GM18511 (cell line): ENCODE data around the gene TANGO2.

Experiments used
- ATAC-seq: cut with Tn5 transposase; IDR thresholded peaks from one replicate; pipeline ENCODE4 v1.9.1; 2021; ENCODE audit warnings: mild to moderate bottlenecking, moderate library complexity; ENCODE audit not compliant: unreplicated experiment

The TANGO2 gene

DNA sequence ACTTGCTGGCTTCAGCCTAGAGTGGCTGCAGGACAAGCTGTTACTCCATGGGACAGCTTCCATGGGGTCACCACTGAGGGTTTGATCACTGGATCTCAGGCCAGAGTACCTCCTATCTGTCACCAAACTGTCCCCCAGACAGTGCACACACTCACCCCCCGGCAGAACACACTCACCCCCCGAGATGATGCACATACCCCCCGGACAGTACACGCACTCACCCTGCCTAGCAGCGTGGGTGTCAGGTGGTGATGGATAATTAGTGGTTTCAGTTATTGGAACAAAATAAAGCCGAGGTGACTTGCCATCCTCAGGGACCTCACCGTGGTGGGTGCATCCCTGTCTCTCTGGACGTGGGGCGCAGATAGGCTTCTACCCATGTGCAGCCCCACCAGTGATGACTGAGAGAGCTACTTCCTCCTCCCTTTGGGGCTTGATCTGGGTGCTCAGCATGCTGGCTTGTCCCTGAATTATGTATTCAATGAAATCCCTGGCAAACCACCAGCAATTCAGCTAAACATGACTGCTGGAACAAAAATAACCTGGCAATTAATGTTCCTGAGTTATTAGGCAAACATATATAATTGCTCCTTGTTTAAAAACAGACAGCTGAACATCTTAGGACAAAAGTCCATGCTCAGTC lies 18.9 kb downstream of the TANGO2 start:
- ATAC-seq, result no peak

DNA sequence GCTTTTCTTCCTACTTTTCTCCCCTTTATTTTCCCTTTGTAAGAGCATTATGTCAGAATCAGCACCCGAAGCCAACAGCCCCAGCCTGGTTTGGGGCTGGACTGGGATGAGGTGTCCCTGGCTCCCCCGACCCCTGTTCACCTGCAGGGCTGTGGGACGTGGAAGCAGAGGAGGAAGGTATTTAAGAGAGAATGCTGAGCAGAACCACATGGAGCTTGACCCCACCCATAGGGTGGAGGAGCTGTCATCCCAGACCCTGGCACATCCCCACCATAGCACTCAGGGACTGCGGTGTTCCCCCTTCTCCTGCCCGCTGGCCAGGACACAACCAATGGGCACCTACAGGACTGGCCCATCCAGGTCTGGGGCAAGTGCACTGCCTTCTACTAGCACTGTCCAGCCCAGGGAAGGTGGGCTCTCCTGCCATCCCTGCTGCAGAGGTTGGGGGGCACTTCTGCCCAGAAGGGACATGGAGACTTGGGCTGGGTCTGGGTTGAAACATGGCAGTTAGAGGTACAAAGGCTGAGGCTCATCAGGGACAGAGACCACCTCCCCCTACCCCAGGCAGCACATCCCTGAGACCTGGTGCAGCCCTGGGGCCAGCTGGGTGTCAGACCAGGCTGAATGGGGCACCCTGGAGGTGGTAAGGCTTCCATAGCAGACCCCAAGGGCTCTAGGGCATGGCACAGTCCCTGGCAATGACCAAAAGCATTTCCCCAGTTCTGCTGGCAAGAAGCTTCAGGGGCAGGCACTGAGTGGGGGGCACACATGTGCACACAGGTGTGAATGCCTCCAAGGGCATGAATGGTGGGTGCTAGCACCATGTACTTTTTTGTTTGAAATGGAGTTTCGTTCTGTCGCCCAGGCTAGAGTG lies 19.7 kb downstream of the TANGO2 start:
- no peak for ATAC-seq

DNA sequence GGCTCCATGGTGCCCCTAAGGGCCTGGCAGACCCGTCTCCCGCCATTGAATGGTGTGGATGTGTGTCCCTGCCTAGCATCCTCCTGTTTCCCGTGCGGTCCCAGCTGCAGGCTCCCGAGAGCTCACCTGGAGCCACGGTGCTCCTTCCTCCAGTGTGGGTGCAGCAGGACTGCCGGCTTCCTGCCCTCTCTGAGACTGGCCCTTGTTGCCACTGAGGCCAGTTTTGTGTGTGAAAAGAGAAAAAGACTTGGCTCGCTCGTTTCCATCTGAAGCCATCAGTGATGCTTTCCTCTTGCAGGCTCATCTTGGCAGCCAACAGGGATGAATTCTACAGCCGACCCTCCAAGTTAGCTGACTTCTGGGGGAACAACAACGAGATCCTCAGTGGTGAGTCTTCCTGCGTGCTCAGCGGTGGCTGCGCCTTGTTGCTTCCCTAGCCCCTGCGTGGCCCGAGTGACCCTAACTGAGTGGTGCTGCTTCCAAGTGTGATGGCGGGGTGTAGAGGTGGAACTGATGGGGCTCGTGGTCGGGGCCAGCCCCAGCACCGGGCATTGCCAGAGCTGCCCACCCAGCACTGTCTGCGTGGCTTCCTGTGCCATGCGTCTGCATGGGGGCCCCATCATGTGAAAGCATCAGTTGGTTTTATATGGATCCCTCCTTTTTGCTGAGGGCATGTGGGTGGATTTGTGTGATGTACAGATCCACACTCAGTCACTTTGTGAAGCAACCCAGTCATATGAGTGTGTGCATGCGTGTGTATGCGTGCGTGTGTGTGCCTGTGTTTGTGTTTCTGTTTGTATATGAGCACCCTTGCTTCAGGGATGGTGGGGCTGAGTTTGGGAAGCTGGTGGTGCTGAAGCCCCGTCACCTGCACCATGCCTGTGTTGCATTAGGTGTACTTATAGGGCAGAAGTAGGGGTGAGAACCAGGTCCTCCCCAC lies 22.4 kb downstream of the TANGO2 start:
- no peak for ATAC-seq

DNA sequence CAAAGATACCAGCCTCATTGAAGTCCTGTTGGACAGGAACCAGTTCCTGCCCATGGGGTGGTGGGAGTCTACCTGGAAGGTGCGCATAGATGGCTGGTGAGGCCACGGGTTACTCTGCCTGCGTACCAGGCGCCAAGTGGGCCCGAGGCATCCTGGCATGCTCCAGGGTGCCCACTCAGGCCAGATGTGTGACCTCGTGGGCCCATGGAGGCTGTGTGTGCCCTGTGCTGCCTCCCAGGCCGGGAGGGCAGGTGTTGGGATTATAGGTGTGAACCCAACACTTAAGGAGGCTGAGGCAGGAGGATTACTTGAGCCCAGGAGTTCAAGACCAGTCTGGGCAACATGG lies 23.1 kb downstream of the TANGO2 start:
- no peak for ATAC-seq

DNA sequence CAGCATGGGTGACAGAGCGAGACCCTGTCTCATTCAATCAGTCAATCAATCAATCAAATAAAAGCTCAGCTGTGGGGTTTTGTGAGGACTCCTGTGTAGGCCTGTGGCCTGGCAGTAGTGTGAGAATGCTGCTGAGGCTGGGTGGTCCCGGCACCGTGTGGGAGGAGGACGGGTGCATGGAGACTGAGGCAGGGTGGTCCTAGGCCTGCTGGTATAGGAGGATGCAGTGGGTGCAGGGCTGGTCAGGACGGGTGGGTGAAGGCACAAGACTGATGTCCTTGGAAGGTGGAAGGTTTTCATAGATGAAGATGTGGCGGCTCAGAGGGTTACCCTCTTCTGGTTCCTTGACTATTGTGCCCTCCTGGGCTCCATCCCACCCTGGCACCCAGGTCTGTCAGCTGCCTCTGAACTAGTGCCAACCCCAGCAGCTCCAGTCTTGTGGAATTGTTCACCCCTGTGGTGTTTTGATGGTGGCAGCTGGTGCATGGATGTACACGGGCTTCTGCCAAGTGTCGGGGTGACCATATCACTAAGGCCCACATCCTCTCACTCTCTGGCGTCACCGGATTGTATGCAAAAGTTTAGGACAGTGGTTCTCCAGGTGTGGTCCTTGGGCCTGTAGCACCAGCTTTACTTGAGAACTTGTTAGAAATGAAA lies 23.7 kb downstream of the TANGO2 start:
- ATAC-seq, result no peak

DNA sequence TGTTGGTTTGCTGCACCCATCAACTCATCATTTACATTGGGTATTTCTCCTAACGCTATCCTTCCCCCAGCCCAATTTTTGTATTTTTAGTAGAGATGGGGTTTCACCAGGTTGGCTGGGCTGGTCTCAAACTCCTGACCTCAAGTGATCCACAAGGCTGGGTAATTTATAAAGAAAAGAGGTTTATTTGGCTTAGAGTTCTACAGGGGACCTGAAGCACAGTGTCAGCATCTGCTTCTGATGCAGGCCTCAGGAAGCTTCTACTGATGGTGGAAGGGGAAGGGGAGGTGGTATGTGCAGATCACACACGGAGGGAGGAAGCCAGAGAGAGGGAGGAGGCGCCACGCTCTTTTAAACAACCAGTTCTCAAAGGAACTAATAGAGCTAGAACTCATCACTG lies 25.8 kb downstream of the TANGO2 start:
- ATAC-seq, result no peak

DNA sequence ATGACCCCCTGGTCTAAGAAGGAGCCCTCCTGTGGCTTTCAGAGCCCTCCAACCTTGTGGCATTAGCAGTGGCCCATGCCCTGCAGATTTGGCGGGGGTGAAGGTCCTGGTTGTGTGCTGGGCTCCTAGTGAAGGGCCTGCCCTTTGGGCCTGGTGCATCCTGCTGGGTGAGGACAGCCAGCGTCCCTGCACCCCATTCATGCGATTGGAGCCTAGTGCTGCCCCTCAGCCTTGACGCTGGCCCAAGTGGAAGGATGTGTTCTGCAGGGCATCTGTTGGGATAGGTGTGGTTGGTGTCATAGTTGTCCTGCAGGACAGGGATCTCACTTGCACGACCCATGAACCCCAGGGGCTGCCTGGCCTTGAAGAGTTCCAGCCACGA lies 31.0 kb downstream of the TANGO2 start:
- no peak for ATAC-seq

DNA sequence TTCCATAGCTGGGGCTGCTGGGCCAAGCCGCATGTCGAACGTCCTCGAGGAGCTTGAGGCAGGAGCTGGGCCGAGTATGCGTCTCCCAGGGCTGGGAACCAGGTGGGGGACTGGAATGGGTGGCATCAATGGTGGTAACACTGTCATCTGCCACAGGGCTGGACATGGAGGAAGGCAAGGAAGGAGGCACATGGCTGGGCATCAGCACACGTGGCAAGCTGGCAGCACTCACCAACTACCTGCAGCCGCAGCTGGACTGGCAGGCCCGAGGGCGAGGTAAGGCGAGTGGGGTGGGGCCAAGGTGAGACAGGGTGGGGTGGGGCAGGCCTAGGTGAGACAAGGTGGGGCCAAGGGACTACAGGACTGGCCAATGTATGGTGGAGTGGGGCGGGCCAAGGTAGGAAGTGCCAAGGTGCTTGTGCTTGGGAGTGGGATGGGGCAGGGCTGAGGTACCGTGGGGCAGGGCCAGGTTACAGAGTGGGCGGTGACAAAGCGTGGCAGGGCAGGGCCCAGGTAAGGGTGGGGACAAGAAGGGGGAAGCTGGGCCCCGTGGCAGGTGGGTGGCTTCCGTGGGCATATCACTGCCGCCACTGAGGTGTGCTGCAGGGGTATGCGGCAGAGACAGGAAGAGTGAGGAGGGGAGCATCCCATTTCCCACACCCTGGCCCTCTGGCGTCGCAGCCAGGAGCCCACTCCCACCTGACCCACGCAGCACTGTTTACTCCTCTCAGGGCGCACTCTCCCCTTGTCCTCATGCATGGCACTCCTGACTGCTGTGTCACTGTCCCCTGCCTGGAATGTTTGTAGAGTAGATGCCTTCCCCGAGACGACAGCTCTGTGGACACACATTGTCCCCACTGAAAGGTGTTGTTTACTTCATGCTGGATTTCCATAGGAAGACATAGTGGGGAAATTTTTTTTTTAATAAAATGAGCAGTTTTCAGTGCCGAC lies 31.7 kb downstream of the TANGO2 start:
- ATAC-seq, result no peak

DNA sequence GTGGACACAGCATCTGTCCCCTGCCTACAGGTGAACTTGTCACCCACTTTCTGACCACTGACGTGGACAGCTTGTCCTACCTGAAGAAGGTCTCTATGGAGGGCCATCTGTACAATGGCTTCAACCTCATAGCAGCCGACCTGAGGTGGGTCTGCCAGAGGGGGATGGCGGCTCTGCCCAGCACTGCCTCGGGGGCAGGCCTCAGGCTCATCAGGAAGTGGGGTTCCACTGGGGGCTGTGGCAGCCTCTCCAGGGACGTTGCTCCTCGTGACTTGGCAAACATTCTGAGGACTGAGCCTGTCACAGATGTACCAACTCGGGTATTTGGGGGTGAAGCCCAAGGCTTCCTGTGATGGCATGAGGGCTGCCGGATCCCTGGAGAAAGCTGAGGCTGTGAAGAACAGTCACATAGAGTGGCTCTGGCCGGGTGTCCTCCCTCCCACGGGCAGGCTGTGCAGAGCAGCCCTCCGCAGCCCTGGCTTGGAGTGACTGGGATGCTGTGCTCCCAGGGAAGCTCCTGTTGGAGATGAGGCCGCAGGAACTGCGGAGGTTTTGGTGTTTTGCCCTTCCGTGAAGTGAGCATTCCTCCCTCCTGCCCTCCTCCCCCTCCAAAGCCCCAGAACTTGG lies 32.6 kb downstream of the TANGO2 start:
- no peak for ATAC-seq

DNA sequence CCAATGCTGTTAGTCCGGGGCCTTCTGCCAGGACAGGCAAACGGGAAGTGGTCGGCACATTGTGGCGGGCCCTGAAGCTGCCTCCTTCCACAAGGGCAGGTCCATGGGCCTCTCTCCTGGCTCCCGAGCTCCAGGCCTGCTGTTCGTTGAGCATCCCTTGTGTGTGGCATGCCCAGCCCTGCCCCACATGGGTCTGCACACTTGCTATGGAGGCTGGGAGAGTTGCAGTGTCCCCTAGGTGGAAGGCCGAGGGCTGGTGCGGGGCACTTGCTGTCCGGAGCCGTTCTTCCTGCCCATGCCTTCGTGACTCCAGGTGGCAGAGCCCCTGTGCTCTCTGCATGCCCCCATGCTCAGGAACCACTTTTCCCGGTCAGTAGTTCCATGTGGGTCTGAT lies 33.1 kb downstream of the TANGO2 start:
- ATAC-seq, result no peak

DNA sequence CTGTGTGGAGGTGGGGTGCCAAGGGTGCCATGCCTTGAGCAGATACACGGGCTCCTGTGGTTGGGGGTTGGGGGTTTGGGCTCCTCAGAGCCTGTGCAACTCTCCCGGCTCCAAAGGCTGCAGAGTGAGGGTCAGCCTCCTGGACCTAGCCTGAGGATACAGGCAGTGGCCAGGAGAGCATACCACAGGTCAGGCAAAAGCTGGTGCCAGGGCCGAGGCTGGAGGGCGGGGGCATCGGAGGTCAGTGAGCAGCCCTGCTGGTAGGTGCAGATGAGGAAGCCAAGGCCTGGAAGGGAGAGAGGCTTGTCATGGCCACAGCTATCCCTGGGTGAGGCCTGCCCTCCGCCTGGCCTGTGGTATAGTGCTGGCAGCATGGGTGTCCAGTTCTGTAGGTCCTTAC lies 33.6 kb downstream of the TANGO2 start:
- no peak for ATAC-seq

DNA sequence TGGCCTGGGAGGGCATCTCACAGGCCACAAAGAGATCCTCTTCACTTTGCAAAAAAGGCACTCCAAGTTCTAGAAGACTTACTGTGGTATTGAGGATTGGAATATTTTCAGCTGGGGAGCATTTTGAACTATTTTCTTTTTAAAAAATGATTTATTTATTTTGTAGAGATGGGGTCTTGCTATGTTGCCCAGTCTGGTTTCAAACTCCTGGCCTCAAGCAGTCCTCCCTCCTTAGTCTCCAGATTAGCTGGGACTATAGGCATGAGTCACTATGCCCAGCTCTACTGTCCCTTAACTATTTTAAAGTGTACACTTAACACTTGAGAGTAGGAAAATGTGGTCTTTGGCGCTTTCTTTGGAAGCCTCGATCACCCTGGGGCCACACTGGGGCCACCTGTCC lies 34.2 kb downstream of the TANGO2 start:
- no peak for ATAC-seq

DNA sequence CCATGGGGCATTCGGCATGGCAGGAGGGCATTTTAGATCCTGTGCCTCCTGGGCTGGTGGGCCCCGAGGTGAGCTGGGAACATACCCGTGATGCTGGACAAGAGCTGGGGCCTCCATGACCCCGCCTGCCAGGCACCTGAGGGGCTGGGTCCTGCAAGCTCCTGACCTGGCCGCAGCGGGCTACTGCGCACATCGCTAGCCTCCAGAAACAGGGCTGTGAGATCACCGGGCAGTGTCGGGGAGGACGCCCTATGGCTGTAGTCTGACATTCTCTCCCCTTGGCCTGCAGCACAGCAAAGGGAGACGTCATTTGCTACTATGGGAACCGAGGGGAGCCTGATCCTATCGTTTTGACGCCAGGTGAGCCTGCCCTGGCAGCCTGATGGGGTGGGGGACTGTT lies 34.7 kb downstream of the TANGO2 start:
- no peak for ATAC-seq

DNA sequence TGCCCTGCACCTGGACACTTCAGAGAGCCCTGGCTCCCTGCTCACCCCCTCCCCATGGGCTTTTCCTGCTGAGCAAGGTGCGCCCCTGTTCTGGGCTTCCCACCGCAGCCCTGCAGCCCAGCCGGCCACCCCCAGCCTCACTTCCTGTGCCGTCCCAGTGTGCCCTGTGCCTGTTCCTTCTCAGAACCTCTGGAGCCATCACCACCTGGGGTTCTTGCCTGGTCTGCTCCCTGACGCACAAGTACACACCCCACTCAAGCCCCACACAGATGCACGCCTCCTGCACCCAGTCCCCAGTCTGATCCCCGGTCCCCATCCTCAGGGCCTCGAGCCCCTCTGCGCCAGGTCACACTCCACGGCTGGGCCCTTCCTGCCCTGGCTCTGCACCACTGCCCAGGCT lies 35.3 kb downstream of the TANGO2 start:
- no peak for ATAC-seq

DNA sequence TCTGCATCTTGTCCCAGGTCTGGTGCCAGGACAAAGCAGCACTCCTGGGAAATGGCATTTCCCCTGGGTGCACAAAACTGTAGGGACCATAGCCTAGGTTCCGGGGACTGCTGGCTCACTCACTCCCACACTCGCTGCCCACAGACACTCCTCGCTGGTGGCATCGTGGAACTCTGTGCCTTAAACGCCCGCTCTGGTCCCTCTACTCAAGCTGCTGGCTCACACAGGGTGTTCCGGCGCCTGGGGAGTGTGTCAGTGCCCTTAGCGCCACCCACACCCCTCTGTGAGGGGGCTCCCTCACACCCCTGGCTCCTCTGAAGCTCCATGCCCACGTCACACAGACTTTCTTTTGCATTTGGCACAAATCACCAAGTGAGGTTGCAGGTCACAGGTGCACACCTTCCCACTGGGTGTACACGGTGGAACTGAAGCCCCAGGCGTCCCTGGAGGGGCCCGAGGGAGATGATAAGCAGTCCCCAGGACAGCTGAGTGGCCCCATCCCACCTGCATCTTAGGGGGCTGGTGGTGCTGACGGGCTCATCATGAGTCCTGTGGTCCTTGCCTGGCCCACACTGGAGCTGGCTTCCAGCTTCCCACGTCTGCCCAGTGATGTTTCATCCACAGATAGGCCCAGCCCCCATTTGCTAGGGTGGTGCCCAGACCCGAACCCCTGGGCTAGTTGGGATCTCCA lies 35.9 kb downstream of the TANGO2 start:
- no peak for ATAC-seq

DNA sequence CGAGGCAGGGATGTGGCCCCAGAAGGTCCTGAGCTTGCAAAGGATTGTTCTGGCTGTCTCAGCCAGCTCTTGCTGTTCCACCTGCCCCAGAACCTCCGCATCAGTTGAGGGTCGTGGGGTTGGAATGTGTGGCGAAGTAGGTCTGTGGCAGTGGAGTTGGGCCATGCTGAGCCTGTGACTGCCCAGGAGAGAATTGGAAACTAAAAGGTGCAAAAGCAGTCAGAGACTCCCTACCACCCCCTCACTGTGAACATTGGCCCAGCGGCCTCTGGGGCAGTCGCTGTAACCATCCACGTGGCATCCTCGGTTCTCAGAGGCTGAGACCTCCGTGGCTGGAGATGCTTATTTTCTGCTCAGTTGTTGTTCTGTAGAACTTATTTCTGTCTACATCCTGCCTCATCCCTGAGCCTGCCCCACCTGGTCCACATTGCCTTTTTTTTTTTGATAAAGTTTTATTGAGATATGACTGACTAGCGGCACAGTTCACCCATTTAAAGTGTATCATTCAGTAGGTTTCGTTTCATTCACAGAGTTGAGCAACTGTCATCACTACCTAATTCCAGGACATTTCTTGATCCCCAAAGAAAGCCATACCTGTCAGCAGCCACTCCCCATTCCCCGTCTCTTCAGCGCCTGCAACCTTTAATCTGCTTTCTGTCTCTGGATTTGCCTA lies 36.8 kb downstream of the TANGO2 start:
- ATAC-seq, result no peak

DNA sequence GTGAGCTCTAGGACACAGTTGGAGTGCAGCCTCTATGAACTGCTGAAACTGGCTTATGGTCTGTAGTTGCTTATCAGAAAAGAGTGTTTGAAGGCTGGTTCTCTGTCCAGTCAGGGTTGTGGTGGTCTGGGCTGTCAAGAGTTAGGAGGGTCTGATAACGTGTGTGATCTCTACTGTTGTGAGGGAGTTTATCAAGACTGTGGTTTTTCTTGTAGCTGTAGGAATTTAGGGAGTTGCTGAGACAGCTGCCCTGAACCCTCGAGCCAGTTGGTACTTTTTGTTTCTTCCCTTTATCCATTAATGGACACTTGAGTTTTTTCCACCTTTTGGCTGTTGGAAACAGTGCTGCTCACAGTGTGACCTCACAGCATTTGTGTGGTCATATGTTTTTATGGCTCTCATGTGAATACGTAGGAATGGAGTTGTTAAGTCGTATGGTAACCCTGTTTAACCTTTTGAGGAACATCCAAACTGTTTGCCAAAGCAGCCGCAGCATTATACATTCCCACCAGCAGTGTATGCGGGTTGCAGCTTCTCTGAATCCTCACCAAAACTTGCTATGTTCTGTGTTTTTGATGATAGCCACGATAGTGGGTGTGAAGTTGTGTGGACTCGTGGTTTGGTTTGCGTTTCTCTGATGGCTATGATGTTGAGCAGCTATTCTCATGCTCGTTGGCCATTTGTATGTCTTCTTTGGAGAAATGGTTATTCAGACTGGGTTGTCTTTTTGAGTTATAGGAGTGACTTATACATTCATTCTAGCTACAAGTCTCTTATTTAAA lies 38.3 kb downstream of the TANGO2 start:
- no peak for ATAC-seq
